ENCODE measurements around the gene CHRNA3.
A peak's percentile ranks its signal among the peaks of the same experiment; 100 is the strongest.
"Not testable (repeated sequence)": the region's sequence is repeated elsewhere in the genome, so short reads cannot be mapped to it uniquely, and the experiment has no call there.

The CHRNA3 gene

GRCh38 chr15:78565951-78566774, 54.6 kb downstream of the CHRNA3 start:
- peak overlapping the region; percentile 22 for H3K27ac ChIP-seq
- no peak for DNase-seq (ENCODE audit: low read depth, low spot score)

DNA sequence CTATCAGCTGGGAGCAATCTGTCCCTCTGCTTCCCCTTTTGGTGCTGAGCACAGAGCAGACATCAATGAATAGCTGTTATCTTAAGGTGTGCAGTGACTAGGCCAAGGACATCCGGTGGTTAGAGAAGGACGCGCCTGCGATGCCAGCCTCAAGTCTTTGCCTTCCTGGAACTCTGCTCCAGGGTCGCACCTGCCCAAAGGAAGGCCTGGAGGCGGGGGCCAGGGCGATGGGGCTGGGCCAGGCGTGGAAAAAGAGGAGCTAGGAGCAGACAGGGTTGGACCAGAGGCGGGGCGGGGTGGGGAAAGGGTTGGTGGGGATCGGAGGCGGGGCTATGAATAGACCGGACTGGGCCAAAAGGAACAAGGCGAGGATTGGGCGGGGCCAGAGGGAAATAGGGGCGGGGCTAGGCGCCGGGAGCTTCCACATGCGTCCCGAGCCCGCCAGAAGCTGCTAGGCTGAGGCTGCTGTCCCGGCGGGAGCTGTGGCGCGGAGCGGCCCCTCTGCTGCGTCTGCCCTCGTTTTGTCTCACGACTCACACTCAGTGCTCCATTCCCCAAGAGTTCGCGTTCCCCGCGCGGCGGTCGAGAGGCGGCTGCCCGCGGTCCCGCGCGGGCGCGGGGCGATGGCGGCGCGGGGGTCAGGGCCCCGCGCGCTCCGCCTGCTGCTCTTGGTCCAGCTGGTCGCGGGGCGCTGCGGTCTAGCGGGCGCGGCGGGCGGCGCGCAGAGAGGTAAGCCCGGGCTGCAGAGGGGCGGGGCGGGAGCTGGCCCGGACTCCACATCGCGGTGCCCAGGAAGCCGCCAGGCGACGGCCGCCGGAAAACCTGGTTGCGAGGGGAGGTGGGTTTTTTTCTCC, 55.5 kb downstream of the CHRNA3 start, which contains the start of gene CHRNA5:
CHRNA5 (plus strand) TSS at position 424 of the 854 bp plus-strand sequence; CDS start at position 624, 200 bp downstream.
- H3K27ac ChIP-seq: peak within 1 kb of the TSS; percentile 22
- peak; percentile 27 for DNase-seq (ENCODE audit: low read depth, low spot score)

GRCh38 chr15:78564743-78565096, 56.1 kb downstream of the CHRNA3 start:
- DNase-seq (ENCODE audit: low read depth, low spot score): no peak
- no peak overlapping the region for H3K27ac ChIP-seq

GRCh38 chr15:78563092-78563491, 57.7 kb downstream of the CHRNA3 start:
- no peak for DNase-seq (ENCODE audit: low read depth, low spot score)
- H3K27ac ChIP-seq: no peak overlapping the region

- H3K27ac ChIP-seq: no peak overlapping the region
- DNase-seq (ENCODE audit: low read depth, low spot score): no peak
Measured at GRCh38 chr15:78561490-78561889, 59.3 kb downstream of the CHRNA3 start.

GRCh38 chr15:78560201-78560600, 60.6 kb downstream of the CHRNA3 start:
- DNase-seq (ENCODE audit: low read depth, low spot score); H3K27ac ChIP-seq: not testable (repeated sequence)

DNA sequence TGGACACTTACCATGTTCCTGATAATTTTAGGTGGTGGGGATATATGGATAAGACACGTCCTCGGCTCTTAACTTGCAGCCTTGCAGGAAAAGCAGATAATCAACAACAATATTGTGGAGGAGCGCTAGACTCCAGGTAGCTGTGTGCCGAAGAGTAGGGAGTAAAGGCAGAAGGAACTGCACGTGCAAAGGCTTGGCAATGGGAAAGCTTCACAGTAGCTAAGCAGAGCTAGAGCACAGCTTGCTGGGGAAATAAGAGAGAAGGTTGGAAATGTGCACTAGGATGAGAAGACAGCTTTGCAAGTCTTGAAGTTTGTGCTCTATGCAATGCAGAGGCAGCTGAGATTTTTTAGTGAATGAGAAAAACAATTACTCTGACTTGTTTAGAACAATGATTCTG, 68.2 kb downstream of the CHRNA3 start:
- no peak overlapping the region for H3K27ac ChIP-seq
- DNase-seq (ENCODE audit: low read depth, low spot score): no peak

GRCh38 chr15:78551902-78552301, 68.9 kb downstream of the CHRNA3 start:
- no peak overlapping the region for H3K27ac ChIP-seq
- no peak for DNase-seq (ENCODE audit: low read depth, low spot score)

DNA sequence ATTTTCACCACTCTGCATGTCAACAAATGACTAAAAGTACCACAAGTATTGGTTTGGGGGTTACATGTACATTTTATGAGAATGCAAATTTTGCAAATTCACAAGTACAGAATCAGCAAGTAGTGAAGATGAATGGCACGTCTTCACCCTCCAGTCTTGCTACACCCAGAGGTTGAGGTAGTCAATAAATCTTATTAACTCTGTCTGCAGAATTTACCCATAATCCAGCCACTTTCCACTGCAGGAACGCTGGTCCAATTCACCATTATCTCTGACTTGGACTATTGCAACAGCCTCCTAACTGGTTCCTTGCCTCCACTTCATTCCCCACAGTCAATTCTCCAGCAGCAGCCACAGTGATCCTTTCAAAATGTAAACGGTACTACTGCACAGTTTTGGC, 70.0 kb downstream of the CHRNA3 start:
- H3K27ac ChIP-seq: no peak overlapping the region
- DNase-seq (ENCODE audit: low read depth, low spot score): no peak

DNA sequence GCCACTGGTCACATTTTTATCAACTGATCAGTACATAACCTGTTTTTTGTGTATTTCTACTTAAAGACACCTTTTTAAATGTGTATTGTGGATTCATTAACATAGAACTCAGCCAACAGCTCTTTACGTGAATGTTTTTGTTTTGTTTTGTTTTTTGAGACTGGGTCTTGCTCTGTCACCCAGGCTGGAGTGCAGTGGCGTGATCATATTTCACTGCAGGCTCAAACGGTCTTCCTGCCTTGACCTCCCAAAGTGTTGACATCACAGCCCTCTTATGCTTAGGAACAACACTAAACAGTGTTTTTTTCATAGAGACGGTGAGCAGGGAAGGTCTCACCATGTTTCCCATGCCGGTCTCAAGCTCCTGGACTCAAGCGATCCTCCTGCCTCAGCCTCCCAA, 70.6 kb downstream of the CHRNA3 start:
- H3K27ac ChIP-seq: no peak overlapping the region
- DNase-seq (ENCODE audit: low read depth, low spot score): no peak
